Cardiac fibroblast (primary cell): ENCODE data around the gene SLC9A1.

Experiments
- DNase-seq, 2 donors: peaks; one replicate each; pipeline versions ENCODE4 v3.0.0 to v3.0.0-alpha.2; 2010; ENCODE audit warnings: low read depth in 2 of 2
- H3K4me3 ChIP-seq, 2 donors: replicated peaks in 1 of 2; 1 replicate in 1 of 2; 2 replicates in 1 of 2; pipeline ENCODE4 v1.5.1; 2011; ENCODE audit warnings: low read depth in 2 of 2, low read length in 2 of 2, mild to moderate bottlenecking in 2 of 2, moderate library complexity in 1 of 2
- CTCF ChIP-seq: IDR thresholded peaks from one replicate; pipeline ENCODE4 v1.5.1; 2011; ENCODE audit warnings: low read depth, mild to moderate bottlenecking, low read length, inconsistent platforms

The SLC9A1 gene

GRCh38 chr1:27111626-27112573, 43.0 kb downstream of the SLC9A1 start:
- H3K4me3 ChIP-seq, result no peak overlapping the region
- peak; percentile 28 for TF ChIP-seq CTCF
- peak; percentile 99 to 100 for DNase-seq

GRCh38 chr1:27109103-27109822, 45.7 kb downstream of the SLC9A1 start:
- TF ChIP-seq CTCF, result peak; percentile 32
- DNase-seq, result peak in 1 of 2 donors; percentile 38

GRCh38 chr1:27108588-27108987, 46.3 kb downstream of the SLC9A1 start:
- TF ChIP-seq CTCF, result no peak
- DNase-seq, result no peak
- no peak overlapping the region for H3K4me3 ChIP-seq

More at GRCh38 chr1:27109103-27109822, 45.7 kb downstream of the SLC9A1 start:
- no peak overlapping the region for H3K4me3 ChIP-seq

- no peak overlapping the region for H3K4me3 ChIP-seq
- TF ChIP-seq CTCF, result no peak
- DNase-seq, result no peak
Observed at GRCh38 chr1:27106561-27107323, 48.2 kb downstream of the SLC9A1 start.

GRCh38 chr1:27105018-27105417, 49.9 kb downstream of the SLC9A1 start:
- no peak for TF ChIP-seq CTCF
- H3K4me3 ChIP-seq, result no peak overlapping the region
- DNase-seq, result no peak

- no peak for DNase-seq
- H3K4me3 ChIP-seq, result no peak overlapping the region
- TF ChIP-seq CTCF, result no peak
Observed at GRCh38 chr1:27103498-27103897, 51.4 kb downstream of the SLC9A1 start.
